A204.1 (cell line): ENCODE results near the gene PAPPA2.
"Not testable (repeated sequence)": the region's sequence is repeated elsewhere in the genome, so short reads cannot be mapped to it uniquely, and the experiment has no call there.

ENCODE experiments used
- FAIRE-seq: peaks from 2 replicates; lab custom pipeline; 2012; peaks lifted over from hg19 to GRCh38; lab: Jason Lieb, UNC

PAPPA2 gene

DNA sequence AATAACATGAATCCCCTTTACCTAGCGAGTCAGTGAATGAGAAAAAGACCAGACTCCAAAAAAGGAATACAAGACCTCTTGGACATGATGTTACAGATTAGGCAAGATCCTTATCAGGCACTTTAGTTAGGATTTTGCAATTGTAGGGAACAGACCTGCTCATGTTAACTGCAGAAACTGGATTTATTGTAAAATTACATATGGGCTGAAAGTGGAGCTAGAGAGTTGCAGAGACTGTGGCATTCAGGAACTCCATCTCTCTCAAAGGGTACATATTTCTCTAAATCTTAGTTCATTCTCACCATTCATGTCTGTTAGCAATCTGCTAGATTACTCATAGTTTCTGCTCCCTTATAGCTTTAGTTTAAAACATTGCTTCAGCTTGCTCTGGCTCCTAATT lies 142.2 kb downstream of the PAPPA2 start:
- no peak for FAIRE-seq

DNA sequence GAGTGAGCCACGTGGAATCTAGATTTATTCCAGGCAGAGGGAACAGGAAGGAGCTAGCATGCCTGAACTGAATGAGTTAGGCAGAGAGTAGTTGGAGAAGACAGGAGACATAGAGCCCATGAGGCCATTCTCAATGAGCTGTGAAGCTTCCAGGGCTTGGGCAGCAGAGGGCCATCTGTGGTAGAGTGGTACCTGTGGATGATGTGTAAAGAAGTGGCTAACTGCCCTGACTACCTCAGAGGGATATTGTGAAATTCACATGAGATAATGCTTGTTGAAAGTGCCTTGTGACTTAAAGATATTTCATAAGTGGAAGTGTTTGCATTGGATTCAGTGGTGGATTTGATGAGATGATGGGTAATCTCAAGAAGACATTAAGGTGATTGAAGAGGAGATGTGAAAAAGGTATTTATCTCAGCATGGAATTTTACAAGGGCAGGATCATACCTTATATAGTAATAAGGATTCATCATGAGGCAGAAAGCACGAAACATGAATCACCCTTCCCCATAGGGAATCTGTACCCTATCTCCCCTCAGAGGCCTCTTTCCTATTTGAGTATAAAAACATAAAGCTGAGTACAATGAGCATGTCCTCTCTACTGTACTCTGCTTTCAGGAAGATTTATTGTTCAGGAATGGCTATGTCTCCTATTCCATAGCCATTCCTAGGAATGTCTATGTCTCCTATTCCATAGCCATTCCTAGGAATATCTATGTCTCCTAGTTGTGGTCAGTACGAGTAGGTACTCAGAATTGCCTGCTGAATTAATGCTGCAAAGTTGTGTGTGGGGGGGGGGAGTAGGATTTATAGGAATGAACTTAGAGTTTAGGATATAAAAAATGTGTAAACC lies 146.8 kb downstream of the PAPPA2 start:
- FAIRE-seq: no peak

- no peak for FAIRE-seq
Observed at GRCh38 chr1:176612791-176613190, 149.8 kb downstream of the PAPPA2 start.

DNA sequence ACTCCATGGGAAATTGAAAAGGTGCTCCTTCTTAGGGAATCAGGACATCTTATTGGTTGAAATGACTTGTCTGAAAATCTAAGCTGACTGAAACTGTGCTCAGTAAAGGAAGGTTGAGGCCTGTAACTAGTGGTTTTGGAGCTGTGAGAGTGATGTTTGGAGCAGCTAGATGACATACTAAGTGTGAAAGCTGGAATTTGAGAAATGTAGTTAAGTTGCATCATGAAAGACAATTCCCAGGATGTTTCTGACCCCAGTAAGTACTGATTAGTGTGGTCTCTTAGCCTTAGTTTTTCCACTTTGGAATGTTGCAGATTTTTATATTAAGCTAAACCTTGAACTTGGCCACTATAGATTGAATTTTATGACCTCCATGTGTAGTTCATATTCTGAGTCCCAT lies 154.9 kb downstream of the PAPPA2 start:
- FAIRE-seq: no peak

DNA sequence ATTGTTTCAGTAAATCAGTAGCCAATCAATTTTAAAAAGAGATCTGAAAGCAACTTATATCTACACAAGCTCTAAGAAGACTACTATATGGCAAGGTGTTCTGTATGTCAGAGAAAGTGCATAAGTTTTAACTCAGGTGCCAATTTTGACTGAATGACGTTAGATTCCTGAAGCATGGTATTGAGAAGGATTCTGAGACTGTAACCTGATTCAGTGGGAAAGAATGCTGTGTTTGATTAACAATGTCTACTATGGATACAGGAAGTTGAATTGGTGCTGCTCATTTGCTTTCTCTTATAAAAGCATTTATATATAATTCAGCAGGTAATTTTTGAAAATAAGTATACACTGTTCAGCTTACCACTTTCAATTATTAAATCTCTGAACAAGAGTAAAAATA lies 156.3 kb downstream of the PAPPA2 start:
- FAIRE-seq: no peak

- FAIRE-seq: no peak
Observed at GRCh38 chr1:176625365-176625764, 162.4 kb downstream of the PAPPA2 start.

- FAIRE-seq: no peak
Observed at GRCh38 chr1:176626572-176627061, 163.6 kb downstream of the PAPPA2 start.

DNA sequence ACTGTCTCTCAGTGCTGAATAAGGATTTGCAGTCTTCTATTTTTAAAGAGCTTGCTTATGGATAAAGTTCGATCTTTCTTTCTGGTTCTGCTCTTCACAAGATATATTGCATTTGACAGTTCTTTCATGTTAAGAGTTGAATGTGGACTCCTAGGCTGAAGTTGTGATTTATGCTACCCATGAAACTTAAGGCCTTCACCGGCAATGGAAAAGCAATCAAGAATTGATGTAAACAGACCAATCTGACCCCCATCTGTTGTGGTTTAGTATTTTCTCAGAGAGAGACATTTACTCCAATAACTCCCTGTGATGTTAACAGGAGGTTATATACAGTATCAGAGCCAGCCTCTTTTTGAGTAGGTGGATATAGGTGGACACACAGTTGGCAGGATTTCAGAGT lies 165.8 kb downstream of the PAPPA2 start:
- FAIRE-seq: no peak

DNA sequence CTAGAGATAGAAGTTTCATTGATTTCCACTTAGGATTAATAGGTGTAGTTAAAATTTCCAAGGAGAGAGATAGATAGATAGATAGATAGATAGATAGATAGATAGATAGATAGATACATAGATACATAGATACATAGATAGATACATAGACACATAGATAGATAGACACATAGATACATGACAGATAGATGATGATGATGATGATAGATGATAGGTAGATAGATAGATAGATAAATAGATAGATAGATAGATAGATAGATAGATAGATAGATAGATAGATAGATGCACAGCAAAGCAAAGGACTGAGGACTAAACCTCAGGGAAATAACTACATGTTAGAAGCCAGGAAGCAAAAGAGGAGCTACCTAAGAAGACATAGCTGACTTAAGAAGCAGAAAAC lies 171.8 kb downstream of the PAPPA2 start:
- FAIRE-seq: not testable (repeated sequence)

- no peak for FAIRE-seq
Observed at GRCh38 chr1:176638713-176639526, 175.9 kb downstream of the PAPPA2 start.

- FAIRE-seq: no peak
Observed at GRCh38 chr1:176643536-176643935, 180.6 kb downstream of the PAPPA2 start.

DNA sequence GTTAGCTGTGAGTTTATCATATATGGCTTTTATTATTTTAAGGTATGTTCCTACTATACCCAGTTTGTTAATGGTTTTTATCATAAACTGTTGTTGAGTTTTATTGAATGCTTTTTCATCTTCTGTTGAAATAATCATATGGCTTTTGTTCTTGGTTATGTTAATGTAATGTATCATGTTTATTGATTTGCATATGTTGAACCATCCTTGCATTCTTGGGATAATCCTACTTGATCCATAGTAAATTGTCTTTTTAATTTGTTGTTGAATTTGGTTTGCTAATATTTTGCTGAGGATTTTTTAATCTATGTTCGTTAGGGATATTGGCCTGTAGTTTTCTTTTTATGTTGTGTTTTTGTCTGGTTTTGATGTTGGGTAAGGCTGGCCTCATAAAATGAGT lies 185.6 kb downstream of the PAPPA2 start:
- FAIRE-seq: no peak

DNA sequence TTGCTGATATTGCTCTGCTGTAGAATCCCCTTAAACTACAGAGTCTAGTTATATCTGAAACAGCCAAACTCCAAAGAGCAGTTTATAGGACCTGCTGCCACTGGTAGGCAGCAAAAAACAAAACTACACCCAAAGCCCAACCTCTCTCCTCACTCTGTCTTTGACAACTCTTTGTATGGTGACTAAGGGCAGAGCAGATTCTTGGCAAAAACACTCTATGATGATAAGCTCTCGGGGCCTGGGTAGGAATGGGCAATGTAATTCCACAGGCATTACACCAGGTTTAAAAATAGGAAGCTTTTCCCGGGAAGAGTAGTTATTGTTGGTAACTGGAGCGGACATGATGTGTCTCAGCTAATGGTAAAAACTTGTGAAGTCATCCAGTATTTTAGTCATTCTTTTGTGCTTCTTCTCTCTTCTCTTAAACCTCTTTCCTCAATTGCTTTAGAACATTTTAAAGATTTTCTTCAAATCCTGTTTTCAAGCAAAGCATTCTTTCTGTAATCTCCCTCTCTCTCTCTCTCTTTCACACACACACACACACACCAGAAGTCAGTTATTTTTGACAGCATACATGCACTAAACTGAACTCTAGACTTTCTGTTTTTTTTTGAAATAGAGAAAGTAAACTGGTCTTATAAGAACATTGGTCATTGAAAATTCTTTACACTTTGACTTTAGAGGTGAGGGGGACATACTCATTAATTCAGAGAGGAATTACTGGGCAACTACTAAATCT lies 193.5 kb downstream of the PAPPA2 start:
- no peak for FAIRE-seq

DNA sequence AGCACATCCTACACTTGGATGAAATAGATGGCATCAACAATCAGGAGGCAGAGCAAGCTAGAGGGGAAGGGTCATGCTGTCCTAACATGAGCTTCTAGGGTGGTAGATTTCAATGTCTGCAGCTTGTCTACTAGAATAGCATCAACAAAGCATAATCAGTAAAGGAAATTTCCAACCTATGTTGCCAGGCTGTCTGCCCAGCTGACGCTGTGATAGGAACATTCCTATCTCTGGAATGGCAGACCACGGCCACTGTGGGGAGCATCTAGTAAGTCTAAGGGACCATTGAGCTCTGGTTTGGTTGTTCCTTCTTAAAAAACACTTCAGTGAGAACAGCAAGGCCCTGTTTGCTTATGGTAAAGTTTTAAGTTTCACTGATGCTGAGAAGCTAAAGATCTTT lies 206.8 kb downstream of the PAPPA2 start:
- FAIRE-seq: no peak

DNA sequence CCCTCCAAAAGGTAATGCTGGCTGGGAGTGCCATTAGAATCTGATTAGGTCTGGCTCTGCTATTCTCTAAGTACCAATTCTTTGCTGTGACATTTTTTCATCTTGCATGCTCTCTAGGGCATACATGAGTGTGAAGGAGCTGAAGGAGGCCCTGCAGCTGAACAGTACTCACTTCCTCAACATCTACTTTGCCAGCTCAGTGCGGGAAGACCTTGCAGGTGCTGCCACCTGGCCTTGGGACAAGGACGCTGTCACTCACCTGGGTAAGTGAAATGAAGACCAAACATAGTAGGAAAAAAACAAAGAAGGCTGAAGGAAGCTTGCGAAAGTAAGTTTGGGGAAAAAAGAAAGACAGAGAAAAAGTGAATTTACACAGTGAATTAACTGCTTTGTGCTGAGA lies 207.9 kb downstream of the PAPPA2 start:
- FAIRE-seq: no peak

- FAIRE-seq: no peak
Observed at GRCh38 chr1:176682830-176683535, 220.0 kb downstream of the PAPPA2 start.

DNA sequence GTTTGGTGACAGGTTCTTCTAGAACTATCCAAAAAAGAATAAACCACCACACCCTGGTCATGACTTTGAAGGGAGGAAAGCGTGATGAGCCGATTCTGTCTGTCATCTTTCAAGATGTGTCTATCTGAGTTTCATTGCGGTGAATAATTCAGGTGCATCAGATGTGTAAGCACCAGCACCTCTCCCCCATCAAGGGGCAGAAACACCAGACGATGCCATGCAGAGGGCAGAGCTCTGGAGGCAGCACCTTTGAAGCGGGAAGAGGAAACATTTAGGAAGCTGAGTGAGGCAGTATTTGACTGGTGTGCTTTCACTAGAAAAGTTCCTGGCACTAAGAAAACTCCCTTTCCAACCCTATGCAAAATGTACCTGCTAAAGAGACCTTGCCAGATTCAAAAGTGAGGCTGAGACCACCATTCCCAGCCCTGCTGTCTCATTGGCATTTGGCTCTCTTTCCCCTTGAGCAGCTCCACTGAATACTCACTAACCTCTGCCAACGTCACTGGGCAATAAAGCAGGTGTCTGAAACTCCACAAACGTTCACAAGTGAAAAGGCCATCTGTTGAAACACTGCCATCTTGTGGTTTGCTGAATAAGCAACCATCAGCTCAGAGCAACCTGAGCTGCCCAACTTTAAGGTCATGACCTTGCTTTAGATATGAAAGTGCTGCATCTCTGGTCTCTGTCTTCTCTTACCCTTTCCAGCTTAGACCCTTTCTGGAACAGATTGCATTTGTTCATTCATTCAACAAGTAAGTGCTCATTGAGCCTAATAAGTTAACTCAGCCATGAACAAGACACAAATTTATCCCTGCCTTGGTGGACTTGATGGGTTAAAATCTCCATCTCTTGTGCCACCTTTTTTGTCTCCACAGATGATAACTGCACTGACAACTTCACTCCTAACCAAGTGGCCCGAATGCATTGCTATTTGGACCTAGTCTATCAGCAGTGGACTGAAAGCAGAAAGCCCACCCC lies 228.6 kb downstream of the PAPPA2 start:
- no peak for FAIRE-seq

GRCh38 chr1:176692431-176692830 lies 229.5 kb downstream of the PAPPA2 start:
- no peak for FAIRE-seq

GRCh38 chr1:176692988-176693696 lies 230.2 kb downstream of the PAPPA2 start:
- no peak for FAIRE-seq

GRCh38 chr1:176693697-176694329 lies 230.8 kb downstream of the PAPPA2 start:
- no peak for FAIRE-seq
